ENCODE measurements around the gene DNM3. TPM values are rescaled to one million over a fixed set of nuclear protein-coding genes. Genes with fewer than 3 reads are reported as not detected.

The DNM3 gene
- total and polyA plus RNA-seq, 2 donors (not counting 3 experiments of a cell fraction or from before 2014, with no cell fraction given): 1.4 to 2.5 TPM

DNA sequence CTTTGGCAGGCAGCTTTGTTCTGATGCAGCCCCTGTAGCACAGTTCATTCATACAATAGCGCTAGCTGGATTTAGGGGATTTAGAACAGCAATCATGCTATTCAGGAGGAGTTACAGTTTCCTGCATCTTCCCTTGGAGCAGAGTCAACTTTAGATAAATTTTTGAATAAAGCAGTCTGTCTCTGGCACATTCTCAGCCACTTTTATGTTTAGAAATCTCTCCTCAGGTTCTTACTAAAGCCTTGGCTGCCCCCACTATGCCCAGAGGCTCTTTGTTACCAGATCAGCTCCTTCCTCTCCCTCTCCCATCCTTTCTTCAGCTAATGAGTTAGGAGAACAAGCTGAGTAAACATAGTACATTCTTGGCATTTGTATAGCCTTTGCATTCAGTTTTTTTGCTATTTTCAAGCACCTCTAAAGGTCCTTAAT is 619.6 kb downstream of the DNM3 start:
- Histone ChIP-seq H3K27me3 (ENCODE audit: control insufficient read depth in 2 of 2, insufficient read depth in 2 of 2, low read length in 2 of 2) (peaks cover 0 to 3% of the 10 kb centered on the region in 2 experiments), H3K79me2 (ENCODE audit: control insufficient read depth, insufficient read depth, low read length) (no peaks in the 10 kb centered on the region), H3K4me2 (ENCODE audit: insufficient read depth, low read length) (no peak overlapping the region), H3K27ac (ENCODE audit: insufficient read depth, low read depth, low read length) (no peak overlapping the region), H3K4me1 (ENCODE audit: control insufficient read depth, extremely low read depth, insufficient read depth, low read length) (no peaks in the 10 kb centered on the region), H2AFZ (ENCODE audit: low read depth, low read length) (no peak overlapping the region), H3K9me3 (replicated peaks; ENCODE audit: control insufficient read depth, insufficient read depth, low read length) (no peaks in the 10 kb centered on the region), H3K9ac (replicated peaks; ENCODE audit: extremely low read depth, insufficient read depth, low read length) (no peak overlapping the region), H3K9me1 (replicated peaks; ENCODE audit: control insufficient read depth, extremely low read depth, insufficient read depth, low read length) (no peaks in the 10 kb centered on the region), H4K20me1 (replicated peaks; ENCODE audit: control insufficient read depth, extremely low read depth, insufficient read depth, low read length) (no peaks in the 10 kb centered on the region), H3K36me3 (ENCODE audit: control insufficient read depth in 2 of 2, extremely low read depth in 1 of 2, insufficient read depth in 2 of 2, low read length in 2 of 2) (no peaks in the 10 kb centered on the region), H3K4me3 (replicated peaks in 1 of 3; ENCODE audit: insufficient read depth in 1 of 3, low read depth in 1 of 3, low read length in 3 of 3) (no peak overlapping the region)
- dilution Hi-C loops (cut with MboI; ENCODE audit: extremely low pct_ligation_motif_present, low sequenced_read_pairs): no loop called here
- peak; percentile 44 for DNase-seq (ENCODE audit: low read depth, low spot score)
- CTCF ChIA-PET: interaction anchor here (1.0 to 2.5 kb wide), 2 partner anchors 10 to 259 kb away, joined by 3 to 9 read pairs; no protein-coding TSS in a partner anchor
- FAIRE-seq: no peak
- POLR2A ChIA-PET: no interaction called here
- intact Hi-C loops (cut with micrococcal nuclease): no loop called here
- TF ChIP-seq, protein P1, sequence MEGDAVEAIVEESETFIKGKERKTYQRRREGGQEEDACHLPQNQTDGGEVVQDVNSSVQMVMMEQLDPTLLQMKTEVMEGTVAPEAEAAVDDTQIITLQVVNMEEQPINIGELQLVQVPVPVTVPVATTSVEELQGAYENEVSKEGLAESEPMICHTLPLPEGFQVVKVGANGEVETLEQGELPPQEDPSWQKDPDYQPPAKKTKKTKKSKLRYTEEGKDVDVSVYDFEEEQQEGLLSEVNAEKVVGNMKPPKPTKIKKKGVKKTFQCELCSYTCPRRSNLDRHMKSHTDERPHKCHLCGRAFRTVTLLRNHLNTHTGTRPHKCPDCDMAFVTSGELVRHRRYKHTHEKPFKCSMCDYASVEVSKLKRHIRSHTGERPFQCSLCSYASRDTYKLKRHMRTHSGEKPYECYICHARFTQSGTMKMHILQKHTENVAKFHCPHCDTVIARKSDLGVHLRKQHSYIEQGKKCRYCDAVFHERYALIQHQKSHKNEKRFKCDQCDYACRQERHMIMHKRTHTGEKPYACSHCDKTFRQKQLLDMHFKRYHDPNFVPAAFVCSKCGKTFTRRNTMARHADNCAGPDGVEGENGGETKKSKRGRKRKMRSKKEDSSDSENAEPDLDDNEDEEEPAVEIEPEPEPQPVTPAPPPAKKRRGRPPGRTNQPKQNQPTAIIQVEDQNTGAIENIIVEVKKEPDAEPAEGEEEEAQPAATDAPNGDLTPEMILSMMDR (IDR thresholded peaks at IDR 0.05; ENCODE audit: extremely low read depth in 1 of 2, insufficient read depth in 1 of 2, low read depth in 1 of 2, low read length in 2 of 2): no peak
- TF ChIP-seq EZH2 (IDR thresholded peaks at IDR 0.05; ENCODE audit: borderline replicate concordance, low read depth, low read length, severe bottlenecking) (no peak), GATA2 (IDR thresholded peaks at IDR 0.05; ENCODE audit: insufficient read depth, insufficient read length, low read depth, low read length) (no peak), POLR2AphosphoS5 (IDR thresholded peaks at IDR 0.05; ENCODE audit: insufficient read depth, low read depth, low read length) (no peak), MYC (IDR thresholded peaks at IDR 0.05; ENCODE audit: low read depth, low read length) (no peak), JUN (IDR thresholded peaks at IDR 0.05; ENCODE audit: borderline replicate concordance, insufficient read depth, insufficient read length, low read depth) (no peak), FOS (IDR thresholded peaks at IDR 0.05; ENCODE audit: borderline replicate concordance, insufficient read depth, low read length) (no peak), POLR2A (IDR thresholded peaks at IDR 0.05; ENCODE audit: low read depth, low read length) (no peak)
- TF ChIP-seq, protein P2, sequence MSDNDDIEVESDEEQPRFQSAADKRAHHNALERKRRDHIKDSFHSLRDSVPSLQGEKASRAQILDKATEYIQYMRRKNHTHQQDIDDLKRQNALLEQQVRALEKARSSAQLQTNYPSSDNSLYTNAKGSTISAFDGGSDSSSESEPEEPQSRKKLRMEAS (IDR thresholded peaks at IDR 0.05; ENCODE audit: insufficient read depth, insufficient read length): no peak
- BruUV-seq (replicated peaks): no TSS peak

MicroRNAs encoded within 50 kb of the gene (microRNA counts, 767-probe panel; counts per million panel counts)
- microRNA hsa-miR-199a-3p+hsa-miR-199b-3p (723 counts per million, percentile 96 among the panel's probes with 10 or more counts), microRNA hsa-miR-199a-5p (723 counts per million, percentile 96 among the panel's probes with 10 or more counts), microRNA hsa-miR-214-3p (723 counts per million, percentile 96 among the panel's probes with 10 or more counts)

Small RNA genes lying within 50 kb of the gene (microRNA-seq; reads per million reads assigned to microRNA genes)
- 5.0 reads per million, percentile 11 among the genes with 10 or more reads in this experiment for gene MIR199A2 (ENCODE audit: borderline number of aligned reads, borderline replicate concordance)
- gene MIR3120 (ENCODE audit: borderline number of aligned reads, borderline replicate concordance): not detected

Small RNA genes lying within 50 kb of the gene (small RNA-seq; reads per million reads assigned to genes)
- gene MIR199A2 (ENCODE audit: insufficient read depth, insufficient read length, low read depth, low replicate concordance): not detected
- not detected for gene RNU6-157P (ENCODE audit: insufficient read depth, insufficient read length, low read depth, low replicate concordance)

Other genes starting within 250 kb of the DNM3 start
- not detected in 2 replicates for gene MYOCOS, start 219.3 kb upstream of the DNM3 start, total RNA-seq
- not detected in 2 replicates for gene MYOCOS, start 219.3 kb upstream of the DNM3 start, polyA plus RNA-seq
- not detected in 2 replicates for gene MYOC, start 188.8 kb upstream of the DNM3 start, total RNA-seq
- gene MYOC, start 188.8 kb upstream of the DNM3 start, polyA plus RNA-seq: not detected in 2 replicates
- gene VAMP4, start 99.4 kb upstream of the DNM3 start, total RNA-seq: 10.1 and 10.4 TPM in 2 replicates
- 1.6 and 2.1 TPM in 2 replicates for gene VAMP4, start 99.4 kb upstream of the DNM3 start, polyA plus RNA-seq
- gene METTL13, start 59.8 kb upstream of the DNM3 start, total RNA-seq: 26.5 and 29.7 TPM in 2 replicates
- gene METTL13, start 59.8 kb upstream of the DNM3 start, polyA plus RNA-seq: 21.0 and 21.2 TPM in 2 replicates